Smooth muscle cell (in vitro differentiated cells): ENCODE measurements around the gene PITHD1. TPM values are rescaled to one million over a fixed set of nuclear protein-coding genes. Genes with fewer than 3 reads are reported as not detected.

ENCODE experiments used
- DNase-seq: peaks from one replicate; lab custom pipeline; 2025; ENCODE audit not compliant: unreplicated experiment; lab: John Stamatoyannopoulos, UW
- H2AFZ ChIP-seq: fragments of 200-600 bp; sonication (generic); 2 replicates; pipeline ENCODE4 v1.6.0; 2016; ENCODE audit warnings: antibody characterized with exemption, low read depth, mild to moderate bottlenecking
- H3F3A ChIP-seq: fragments of 200-600 bp; sonication (generic); 2 replicates; pipeline ENCODE4 v1.6.0; 2017; ENCODE audit warnings: antibody characterized with exemption, low read depth
- H3K27ac ChIP-seq: fragments of 200-600 bp; sonication (generic); 2 replicates; pipeline ENCODE4 v1.5.1; 2016; ENCODE audit warnings: low read depth, mild to moderate bottlenecking
- H3K27me3 ChIP-seq: fragments of 200-600 bp; sonication (generic); 2 replicates; pipeline ENCODE4 v1.6.1; 2016; ENCODE audit warnings: low read depth, mild to moderate bottlenecking
- H3K36me3 ChIP-seq: fragments of 200-600 bp; sonication (generic); 2 replicates; pipeline ENCODE4 v1.5.1; 2016; ENCODE audit warnings: low read depth
- H3K4me1 ChIP-seq: fragments of 200-600 bp; sonication (generic); 2 replicates; pipeline ENCODE4 v1.5.1; 2016; ENCODE audit warnings: low read depth
- H3K4me2 ChIP-seq: fragments of 200-600 bp; sonication (generic); 2 replicates; pipeline ENCODE4 v1.6.0; 2016; ENCODE audit warnings: mild to moderate bottlenecking
- H3K4me3 ChIP-seq: fragments of 200-600 bp; sonication (generic); 2 replicates; pipeline ENCODE4 v1.5.1; 2016; ENCODE audit warnings: mild to moderate bottlenecking
- H3K79me2 ChIP-seq: fragments of 200-600 bp; sonication (generic); 2 replicates; pipeline ENCODE4 v1.6.0; 2016; ENCODE audit warnings: low read depth, mild to moderate bottlenecking
- H3K9ac ChIP-seq: fragments of 200-600 bp; sonication (generic); 2 replicates; pipeline ENCODE4 v1.6.0; 2016; ENCODE audit warnings: low read depth
- H3K9me3 ChIP-seq: fragments of 200-600 bp; sonication (generic); replicated peaks from 2 replicates; pipeline ENCODE4 v1.5.1; 2016; ENCODE audit warnings: low read depth
- H4K20me1 ChIP-seq: fragments of 200-600 bp; sonication (generic); 2 replicates; pipeline ENCODE4 v1.6.0; 2016; ENCODE audit warnings: low read depth
- WGBS: methylation state at CpG from one replicate; pipeline ENCODE4 v1.1.7; 2016; ENCODE audit warnings: low lambda C conversion rate; 5-methylcytosine and 5-hydroxymethylcytosine counted together
- polyA plus RNA-seq: library from polyadenylated mRNA; unstranded; fragments of >200 nt; fragmentation: Nextera tagmentation; extraction: Ambion mirVana; gene quantifications from 2 replicates; pipeline ENCODE4 v1.2.1, GENCODE V29; 2016
- total RNA-seq: library from RNA; depleted of rRNA; stranded (reverse); fragments of >200 nt; gene quantifications from 2 replicates; pipeline ENCODE4 v1.2.3, GENCODE V29; 2014
- TF ChIP-seq, protein P1 (sequence below): fragments of 200-600 bp; sonication (generic); IDR thresholded peaks from 2 replicates; pipeline ENCODE4 v1.5.1; 2017; ENCODE audit warnings: borderline replicate concordance, mild to moderate bottlenecking, antibody characterized with exemption; ENCODE audit not compliant: insufficient read depth, poor library complexity, severe bottlenecking

PITHD1 gene
- total and polyA plus RNA-seq, 2 experiments from 2014 or later, result 32.0 to 49.6 TPM

DNA sequence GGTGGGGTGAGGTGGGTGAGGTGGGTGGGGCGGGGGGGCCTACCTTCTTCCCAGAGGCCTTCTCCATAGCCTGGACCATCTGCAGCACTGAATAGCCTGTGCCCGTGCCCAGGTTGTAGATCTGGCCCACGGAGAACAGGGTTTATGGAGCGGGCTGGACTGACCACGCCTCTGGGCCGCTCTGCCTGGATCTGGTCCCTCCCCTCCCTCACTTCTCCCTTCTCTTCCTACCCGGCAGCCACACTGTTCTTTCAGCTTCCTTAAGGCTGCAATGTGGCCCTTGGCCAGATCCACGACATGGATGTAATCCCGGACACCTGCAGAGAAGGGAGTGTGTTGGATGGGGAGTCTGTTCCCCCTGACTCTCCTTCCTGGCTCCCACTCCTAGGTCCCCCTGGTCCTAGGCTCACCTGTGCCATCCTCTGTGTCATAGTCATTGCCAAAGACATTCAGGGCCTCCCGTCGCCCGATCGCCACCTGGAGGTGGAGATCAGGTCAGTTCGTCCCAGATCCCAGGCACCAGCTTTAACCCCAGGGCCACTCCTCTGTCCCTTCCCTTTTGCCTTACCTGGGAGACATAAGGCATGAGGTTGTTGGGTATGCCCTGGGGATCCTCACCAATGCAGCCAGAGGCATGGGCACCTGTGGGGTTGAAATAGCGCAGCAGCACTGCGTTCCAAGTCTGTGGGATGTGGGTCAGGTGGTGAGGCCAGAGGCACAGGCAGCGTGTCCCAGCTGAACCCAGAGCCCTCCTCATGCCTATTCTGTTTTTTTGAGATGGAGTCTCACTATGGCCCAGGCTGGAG lies 18.5 kb downstream of the PITHD1 start:
- H3F3A ChIP-seq, result peaks cover 7% of the 10 kb centered on the region
- no peaks in the 10 kb centered on the region for H3K9me3 ChIP-seq
- no peak overlapping the region for H2AFZ ChIP-seq
- H4K20me1 ChIP-seq, result peaks cover 11% of the 10 kb centered on the region
- H3K27me3 ChIP-seq, result no peaks in the 10 kb centered on the region
- no peak for DNase-seq
- peaks cover 11% of the 10 kb centered on the region for H3K4me1 ChIP-seq
- H3K27ac ChIP-seq, result no peak overlapping the region
- H3K4me3 ChIP-seq, result no peak overlapping the region
- peaks cover 13% of the 10 kb centered on the region for H3K79me2 ChIP-seq
- H3K4me2 ChIP-seq, result no peak overlapping the region
- TF ChIP-seq, protein P1, sequence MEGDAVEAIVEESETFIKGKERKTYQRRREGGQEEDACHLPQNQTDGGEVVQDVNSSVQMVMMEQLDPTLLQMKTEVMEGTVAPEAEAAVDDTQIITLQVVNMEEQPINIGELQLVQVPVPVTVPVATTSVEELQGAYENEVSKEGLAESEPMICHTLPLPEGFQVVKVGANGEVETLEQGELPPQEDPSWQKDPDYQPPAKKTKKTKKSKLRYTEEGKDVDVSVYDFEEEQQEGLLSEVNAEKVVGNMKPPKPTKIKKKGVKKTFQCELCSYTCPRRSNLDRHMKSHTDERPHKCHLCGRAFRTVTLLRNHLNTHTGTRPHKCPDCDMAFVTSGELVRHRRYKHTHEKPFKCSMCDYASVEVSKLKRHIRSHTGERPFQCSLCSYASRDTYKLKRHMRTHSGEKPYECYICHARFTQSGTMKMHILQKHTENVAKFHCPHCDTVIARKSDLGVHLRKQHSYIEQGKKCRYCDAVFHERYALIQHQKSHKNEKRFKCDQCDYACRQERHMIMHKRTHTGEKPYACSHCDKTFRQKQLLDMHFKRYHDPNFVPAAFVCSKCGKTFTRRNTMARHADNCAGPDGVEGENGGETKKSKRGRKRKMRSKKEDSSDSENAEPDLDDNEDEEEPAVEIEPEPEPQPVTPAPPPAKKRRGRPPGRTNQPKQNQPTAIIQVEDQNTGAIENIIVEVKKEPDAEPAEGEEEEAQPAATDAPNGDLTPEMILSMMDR, result no peak
- no peaks in the 10 kb centered on the region for H3K36me3 ChIP-seq
- WGBS, result 85% methylated on average over 17 of the region's 17 CpGs
- H3K9ac ChIP-seq, result no peak overlapping the region

DNA sequence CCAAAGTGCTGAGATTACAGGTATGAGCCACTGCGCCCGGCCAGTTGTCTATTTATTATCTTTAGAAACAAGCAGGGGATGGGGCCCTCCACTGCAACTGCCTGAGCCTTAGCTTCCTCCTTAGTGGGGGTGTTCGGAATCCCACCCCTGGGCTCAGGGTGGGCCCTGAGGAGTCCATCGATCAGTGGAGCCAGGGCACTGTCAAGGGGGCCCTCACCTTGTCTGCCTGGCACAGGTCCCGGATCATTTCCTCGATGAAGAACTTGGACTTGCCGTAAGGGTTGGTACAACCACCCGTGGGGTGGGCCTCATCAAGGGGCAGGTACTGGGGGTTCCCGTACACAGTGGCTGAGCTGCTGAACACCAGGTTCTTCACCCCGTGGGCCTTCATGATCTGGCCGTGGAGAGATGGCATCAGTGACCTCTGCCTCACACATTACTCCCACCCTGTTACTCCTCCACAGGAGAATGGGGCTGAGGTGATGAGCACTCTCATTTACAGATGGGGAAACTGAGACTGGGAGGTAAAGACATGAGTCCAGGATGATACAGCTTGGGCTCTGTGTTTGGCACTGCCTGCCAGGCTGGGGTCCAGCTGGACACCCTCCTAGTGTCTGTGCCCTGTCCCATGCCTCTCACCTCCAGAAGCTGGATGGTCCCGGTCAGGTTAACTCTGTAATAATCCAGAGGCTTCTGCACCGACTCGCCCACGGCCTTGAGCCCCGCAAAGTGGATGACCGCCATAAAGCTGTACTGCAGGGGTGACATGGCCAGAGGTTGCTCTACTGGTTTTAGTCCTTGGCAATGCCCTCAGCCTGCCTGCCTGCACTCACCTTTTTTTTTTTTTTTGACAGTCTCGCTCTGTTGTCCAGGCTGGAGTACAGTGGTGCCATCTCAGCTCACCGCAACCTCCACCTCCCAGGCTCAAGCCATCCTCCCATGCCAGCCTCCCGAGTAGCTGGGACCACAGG lies 19.5 kb downstream of the PITHD1 start:
- H3K9me3 ChIP-seq, result no peaks in the 10 kb centered on the region
- WGBS, result 96% methylated on average over 20 of the region's 20 CpGs

DNA sequence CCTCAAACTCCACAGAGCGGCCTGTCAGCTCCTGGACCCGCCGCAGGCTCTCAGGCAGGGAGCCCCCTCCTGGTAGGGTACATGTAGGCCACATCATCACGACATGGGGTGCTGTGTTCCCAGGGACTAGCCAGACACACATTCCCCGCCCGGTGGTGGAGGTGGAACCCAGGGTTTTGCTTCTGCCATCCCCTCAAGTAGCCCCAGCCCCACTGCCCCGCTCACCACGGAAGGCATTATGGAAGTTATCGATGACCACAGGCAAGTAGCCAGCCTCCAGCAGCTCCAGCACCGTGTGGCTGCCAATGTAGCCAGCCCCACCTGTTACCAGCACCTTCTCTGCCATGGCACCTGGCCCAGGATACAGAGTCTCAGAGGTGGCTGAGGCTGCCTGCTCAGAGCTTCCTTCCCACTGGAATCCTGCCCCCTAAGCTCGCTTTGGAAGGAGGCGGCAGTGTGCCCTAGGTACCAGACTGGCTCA lies 20.5 kb downstream of the PITHD1 start:
- WGBS, result 93% methylated on average over 9 of the region's 12 CpGs
- H4K20me1 ChIP-seq, result no peaks in the 10 kb centered on the region
- DNase-seq, result no peak
- peak overlapping the region; percentile 98 for H3K4me2 ChIP-seq
- peaks cover 5% of the 10 kb centered on the region for H3K4me1 ChIP-seq
- peak overlapping the region; percentile 84 for H3K27ac ChIP-seq
- TF ChIP-seq, protein P1, result no peak
- H3K9ac ChIP-seq, result no peak overlapping the region
- H3K4me3 ChIP-seq, result peak overlapping the region; percentile 85
- H3F3A ChIP-seq, result peaks cover 17% of the 10 kb centered on the region
- no peaks in the 10 kb centered on the region for H3K27me3 ChIP-seq
- H3K79me2 ChIP-seq, result no peaks in the 10 kb centered on the region
- no peak overlapping the region for H2AFZ ChIP-seq
- H3K36me3 ChIP-seq, result no peaks in the 10 kb centered on the region
- H3K9me3 ChIP-seq, result no peaks in the 10 kb centered on the region

More for the DNA sequence above, 19.5 kb downstream of the PITHD1 start:
- no peak overlapping the region for H3K9ac ChIP-seq
- peaks cover 3% of the 10 kb centered on the region for H4K20me1 ChIP-seq
- peaks cover 16% of the 10 kb centered on the region for H3F3A ChIP-seq
- H3K27ac ChIP-seq, result no peak overlapping the region
- H3K4me1 ChIP-seq, result peaks cover 5% of the 10 kb centered on the region
- no peak overlapping the region for H3K4me3 ChIP-seq
- H3K79me2 ChIP-seq, result peaks cover 2% of the 10 kb centered on the region
- no peak overlapping the region for H2AFZ ChIP-seq
- H3K36me3 ChIP-seq, result no peaks in the 10 kb centered on the region
- TF ChIP-seq, protein P1, result no peak
- H3K4me2 ChIP-seq, result no peak overlapping the region
- H3K27me3 ChIP-seq, result no peaks in the 10 kb centered on the region
- no peak for DNase-seq
